RPMI8226 (cell line): ENCODE results near the gene ATCAY.
"Not testable (repeated sequence)": the region's sequence is repeated elsewhere in the genome, so short reads cannot be mapped to it uniquely, and the experiment has no call there.

ENCODE experiments used
- DNase-seq: peaks from one replicate; pipeline ENCODE4 v3.0.0-alpha.2; 2015

ATCAY gene

DNA sequence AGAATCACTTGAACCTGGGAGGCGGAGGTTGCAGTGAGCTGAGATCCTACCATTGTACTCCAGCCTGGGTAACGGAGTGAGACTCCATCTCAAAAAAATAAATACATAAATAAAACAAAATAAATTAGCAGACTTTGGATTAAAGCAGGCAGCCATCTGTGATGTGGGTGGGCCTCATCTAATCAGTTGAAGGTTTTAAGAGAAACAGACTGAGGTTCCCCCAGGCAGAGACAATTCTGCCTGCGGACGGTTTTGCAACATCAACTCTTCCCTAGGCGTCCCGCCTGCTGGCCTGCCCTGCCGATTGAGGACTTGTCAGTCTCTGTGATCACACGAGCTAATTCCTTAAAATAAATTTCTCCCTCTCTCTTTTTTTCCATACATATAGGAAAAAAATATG, 23.7 kb downstream of the ATCAY start:
- DNase-seq, result no peak

DNA sequence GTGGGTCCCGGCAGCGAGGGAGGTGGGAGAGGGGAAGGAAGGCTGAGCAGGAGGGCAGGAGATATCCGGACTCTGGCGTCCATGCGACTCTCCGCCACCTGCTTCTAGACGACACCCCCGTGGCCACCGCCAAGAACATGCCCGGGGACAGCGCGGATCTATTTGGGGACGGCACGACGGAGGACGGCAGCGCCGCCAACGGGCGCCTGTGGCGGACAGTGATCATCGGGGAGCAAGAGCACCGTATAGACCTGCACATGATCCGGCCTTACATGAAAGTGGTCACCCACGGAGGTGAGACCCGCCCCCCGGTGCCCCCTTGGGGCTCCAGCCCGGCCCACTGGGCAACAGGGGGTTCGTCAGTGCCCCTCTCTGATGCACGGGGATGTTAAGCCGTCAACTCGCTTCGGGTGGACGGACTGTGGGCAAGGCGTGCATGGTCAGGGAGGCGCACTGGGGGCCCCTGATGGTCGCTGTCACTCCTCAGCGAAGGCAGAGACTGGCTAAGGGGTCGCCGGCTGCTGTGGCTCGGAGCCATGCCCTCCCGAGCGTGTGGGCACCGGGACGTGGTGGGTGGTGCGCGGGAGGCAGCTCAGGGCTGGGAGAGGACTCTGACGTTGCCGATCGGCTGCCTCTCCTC, 27.3 kb downstream of the ATCAY start:
- no peak for DNase-seq

DNA sequence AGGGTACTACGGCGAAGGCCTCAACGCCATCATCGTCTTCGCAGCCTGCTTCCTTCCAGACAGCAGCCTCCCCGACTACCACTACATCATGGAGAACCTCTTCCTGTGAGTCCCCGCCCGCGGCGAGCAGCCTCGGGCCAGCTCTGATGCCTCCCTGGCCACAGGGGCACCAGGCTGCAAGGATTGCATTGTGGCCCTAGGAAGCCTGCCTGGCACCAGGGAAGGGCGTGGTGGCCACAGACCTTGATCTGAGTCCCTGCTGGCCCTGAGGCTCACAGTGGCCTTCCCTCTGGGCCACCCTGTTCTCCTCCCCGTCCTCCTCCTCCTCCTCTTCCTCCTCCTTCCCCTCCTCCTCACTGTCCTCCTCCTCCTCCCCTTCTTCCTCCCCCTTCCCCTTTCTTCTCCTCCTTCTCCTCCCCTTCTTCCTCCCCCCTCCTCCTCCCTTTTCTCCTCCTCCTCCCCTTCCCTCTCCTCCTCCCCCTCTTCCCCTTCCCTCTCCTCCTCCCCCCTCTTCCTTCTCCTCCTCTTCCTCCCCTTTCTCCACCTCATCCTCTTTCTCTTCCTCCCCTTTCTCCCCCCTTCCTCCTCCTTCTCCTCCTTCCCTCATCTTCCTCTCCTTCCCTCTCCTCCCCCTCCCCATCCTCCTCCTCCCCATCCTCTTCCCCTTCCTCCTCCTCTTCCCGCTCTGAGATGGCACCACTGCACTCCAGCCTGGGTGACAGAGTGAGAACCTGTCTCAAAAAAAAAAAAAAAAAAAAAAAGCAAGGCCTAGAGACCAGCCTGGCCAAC, 28.0 kb downstream of the ATCAY start:
- DNase-seq, result no peak

DNA sequence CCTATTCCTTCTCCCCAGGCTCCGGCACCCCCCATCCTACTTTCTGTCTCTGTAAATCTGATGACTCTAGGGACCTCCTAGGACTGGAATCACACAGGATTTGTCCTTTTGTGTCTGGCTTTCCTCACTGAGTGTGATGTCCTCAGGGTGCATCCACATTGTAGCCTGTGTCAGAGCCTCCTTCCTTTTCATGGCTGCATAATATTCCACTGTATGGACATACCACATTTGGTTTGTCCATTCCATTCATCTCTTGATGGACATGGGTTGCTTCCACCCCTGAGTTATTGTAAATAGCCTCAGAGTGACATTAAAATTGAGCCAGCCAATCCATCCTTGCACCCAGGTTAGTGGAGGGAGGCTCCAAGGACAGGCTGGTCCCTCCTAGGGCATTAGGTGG, 29.6 kb downstream of the ATCAY start:
- DNase-seq, result no peak

DNA sequence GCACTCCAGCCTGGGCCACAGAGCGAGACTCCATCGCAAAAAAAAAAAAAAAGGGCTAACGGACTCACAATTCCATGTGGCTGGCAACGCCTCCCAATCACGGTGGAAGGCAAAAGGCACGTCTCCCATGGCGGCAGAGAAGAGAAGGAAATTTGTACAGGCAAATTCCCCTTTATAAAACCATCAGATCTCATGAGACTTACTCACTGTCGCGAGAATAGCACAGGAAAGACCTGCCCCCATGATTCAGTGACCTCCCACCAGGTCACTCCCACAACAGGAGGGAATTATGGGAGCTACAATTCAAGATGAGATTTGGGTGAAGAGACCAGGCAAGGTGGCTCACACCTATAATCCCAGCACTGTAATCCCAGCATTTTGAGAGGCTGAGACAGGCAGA, 33.7 kb downstream of the ATCAY start:
- DNase-seq, result no peak

DNA sequence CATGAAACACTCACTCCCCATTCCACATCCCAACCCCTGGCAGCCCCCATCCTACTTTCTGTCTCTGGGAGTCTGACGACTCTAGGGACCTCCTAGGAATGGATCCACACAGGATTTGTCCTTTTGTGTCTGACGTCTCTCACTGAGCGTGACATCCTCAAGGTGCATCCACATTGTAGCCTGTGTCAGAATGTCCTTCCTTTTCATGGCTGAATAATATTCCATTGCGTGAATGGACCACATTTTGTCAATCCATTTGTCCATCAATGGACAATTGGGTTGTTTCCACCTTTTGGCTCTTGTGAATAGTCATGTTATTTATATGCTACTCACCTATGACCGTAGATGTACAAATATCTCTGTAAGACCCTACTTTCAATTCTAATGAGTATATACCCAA, 35.5 kb downstream of the ATCAY start:
- DNase-seq, result no peak

DNA sequence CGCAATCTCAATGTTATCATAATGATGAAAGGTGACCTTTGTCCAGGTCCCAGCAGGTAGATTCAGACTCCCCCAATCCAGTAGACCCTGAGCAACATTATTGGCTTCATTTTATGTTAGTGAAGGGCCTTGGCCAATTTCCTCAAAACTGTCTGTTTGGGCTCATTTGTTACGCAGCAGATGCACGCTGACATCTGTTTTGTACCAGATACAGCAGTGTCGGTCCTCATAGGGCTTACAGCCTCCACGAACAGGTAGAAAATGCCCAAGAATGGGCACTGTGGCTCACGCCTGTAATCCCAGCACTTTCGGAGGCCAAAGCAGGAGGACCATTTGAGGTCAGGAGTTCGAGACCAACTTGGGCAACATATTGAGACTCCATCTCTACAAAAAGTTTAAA, 39.3 kb downstream of the ATCAY start:
- no peak for DNase-seq

DNA sequence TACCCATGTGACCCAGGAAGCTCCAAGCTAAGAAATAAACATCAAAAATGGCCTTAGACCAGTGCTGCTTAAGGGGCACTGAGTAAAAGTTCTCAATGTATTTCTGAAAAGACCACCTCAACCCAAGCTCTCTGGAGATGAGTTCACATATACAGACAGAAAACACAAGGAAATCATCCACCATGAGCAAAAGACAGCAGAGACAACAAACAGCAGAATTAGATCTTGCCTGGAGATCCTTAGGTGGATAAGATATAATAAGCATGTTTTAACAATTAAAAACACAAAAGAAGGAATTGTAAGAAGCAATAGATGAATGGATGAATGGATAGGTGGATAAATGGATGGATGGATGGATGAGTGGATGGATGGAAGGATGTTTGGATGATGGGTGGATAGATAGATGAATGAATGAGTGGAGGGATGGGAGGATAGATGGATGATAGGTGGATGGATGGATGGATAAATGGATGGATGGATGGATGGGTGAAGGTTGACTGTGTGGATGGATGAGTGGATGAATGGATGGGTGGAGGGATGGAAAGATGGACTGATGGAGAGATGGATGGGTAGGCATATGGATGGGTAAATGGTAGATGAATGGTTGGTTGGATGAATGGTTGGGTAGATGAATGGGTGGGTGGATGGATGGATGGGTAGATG, 42.7 kb downstream of the ATCAY start:
- no peak for DNase-seq

DNA sequence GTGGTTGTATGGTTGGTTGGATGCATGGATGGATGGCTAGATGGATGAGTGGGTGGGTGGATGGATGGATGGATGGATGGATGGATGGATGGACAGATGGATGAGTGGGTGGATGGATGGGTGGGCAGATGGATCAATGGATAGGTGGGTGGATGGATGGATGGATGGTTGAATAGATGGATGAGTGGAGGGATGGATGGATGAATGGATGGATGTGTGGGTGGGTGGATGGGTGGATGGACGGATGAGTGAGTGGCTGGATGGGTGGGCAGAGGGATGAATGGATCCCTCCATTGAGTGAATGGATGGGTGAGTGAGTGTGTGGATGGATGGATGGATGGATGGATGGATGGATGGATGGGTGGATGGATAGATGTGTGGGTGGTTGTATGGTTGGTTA, 43.4 kb downstream of the ATCAY start:
- no peak for DNase-seq

DNA sequence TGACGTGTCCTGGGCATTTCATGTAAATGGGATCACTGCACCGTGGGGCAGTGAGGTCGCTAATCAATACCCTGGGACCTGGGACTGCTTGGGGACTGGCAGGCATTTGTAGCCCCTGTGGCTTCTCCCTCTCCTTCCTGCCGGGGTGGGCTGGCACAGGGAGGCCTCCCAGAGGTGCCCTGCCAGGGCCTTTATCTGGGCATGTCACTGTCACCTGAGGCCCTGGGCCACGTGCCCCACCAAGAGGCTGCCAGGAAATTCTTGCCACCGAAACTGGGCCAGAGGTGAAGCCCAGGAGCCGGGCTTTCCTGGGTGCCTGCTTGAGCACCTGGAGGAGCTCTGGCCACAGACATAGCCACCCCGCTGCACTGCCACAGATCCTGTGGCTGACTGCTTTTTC, 50.6 kb downstream of the ATCAY start:
- peak; percentile 72 for DNase-seq

DNA sequence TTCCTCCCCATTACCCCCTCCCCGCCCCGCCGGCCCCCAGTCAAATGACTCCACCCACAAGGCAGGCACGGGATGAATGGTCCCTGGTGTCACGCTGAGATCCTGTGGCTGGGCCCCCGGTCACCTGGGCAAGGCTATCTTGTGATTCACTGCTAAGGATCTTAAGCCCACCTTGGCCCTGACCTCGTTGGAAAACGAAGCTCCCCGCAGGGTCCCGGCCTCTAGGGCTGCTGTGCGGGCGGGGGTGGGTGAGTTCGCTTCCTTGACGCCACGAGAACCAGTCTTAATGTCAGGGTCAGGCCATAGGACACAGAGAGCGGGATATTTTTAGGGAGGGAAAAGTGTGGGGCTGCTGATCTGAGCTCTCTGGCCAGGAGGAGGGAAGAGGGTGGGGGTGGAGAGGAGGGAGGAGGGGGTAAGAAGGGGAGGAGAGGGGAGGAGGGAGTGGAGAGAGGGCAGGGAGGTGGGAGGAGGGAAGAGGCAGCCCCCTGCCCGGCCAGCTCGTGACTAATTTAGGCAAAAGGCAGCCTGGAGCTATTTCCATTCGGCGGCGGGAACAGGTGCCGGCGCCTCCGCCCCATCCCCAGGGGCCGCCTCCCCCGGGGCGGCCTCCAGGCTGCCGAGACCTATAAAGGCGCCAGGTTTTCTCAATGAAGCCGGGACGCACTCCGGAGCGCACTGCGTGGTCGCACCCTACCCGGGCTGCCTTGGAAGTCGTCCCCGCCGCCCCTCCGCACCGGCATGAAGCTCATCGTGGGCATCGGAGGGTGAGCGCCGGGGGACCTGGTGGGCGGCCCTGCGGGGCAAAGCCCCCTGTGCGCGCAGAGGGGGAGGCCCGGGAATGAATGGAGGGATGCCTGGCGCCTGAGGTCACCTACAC, 52.7 kb downstream of the ATCAY start, which contains the start of gene NMRK2:
Gene NMRK2, plus strand, starts transcription at position 139 of the 880 bp plus-strand sequence. Its CDS starts 603 bp downstream, at position 742.
- no peak for DNase-seq

DNA sequence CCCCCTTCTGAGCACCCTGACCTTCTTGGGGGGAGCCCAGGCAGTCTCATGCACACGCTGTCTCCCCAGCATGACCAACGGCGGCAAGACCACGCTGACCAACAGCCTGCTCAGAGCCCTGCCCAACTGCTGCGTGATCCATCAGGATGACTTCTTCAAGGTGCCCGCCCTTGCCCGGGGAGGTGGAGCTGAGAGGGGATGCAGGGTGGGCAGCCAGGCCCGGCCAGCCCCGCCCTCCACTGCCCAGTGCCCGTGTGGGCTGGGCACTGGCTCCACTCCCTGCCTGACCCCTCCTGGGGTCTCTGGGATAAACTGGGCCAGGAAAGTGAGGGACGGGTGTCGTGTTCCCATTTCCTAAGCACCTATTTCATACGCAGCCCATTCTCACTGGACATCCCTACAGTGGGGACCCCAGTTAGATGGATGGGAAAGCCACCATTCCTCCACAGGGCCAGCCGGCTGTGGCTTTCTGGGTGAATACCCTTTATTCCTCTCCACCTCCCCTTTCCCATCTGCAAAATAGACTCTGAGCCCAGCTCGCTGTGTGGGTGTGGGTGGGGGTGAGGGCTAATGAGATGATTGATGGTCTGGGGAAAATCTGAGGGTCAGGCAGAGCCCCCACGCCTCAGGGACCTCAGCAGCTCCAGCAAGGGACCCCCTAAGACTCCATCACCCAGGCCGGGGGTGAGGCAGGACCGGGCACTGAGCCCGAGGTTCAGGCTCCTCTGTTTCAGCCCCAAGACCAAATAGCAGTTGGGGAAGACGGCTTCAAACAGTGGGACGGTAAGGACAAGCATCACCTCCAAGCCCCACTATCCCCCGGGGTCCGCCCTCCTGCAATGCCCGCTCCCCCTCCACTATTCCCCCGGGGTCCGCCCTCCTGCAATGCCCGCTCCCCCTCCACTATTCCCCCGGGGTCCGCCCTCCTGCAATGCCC, 56.3 kb downstream of the ATCAY start:
- DNase-seq, result no peak

DNA sequence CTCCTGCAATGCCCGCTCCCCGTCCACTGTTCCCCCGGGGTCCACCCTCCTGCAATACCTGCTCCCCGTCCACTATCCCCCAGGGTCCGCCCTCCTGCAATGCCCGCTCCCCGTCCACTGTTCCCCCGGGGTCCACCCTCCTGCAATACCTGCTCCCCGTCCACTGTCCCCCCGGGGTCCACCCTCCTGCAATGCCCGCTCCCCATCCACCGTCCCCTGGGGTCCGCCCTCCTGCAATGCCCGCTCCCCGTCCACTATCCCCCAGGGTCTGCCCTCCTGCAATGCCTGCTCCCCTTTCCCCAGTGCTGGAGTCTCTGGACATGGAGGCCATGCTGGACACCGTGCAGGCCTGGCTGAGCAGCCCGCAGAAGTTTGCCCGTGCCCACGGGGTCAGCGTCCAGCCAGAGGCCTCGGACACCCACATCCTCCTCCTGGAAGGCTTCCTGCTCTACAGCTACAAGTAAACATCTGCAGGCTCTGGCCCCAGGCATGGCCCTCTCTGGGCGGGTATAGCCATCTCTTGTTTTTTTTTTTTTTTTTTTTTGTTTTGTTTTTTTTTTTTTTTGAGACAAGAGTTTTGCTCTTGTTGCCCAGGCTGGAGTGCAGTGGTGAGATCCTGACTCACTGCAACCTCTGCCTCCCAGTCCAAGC, 57.9 kb downstream of the ATCAY start:
- not testable (repeated sequence) for DNase-seq

DNA sequence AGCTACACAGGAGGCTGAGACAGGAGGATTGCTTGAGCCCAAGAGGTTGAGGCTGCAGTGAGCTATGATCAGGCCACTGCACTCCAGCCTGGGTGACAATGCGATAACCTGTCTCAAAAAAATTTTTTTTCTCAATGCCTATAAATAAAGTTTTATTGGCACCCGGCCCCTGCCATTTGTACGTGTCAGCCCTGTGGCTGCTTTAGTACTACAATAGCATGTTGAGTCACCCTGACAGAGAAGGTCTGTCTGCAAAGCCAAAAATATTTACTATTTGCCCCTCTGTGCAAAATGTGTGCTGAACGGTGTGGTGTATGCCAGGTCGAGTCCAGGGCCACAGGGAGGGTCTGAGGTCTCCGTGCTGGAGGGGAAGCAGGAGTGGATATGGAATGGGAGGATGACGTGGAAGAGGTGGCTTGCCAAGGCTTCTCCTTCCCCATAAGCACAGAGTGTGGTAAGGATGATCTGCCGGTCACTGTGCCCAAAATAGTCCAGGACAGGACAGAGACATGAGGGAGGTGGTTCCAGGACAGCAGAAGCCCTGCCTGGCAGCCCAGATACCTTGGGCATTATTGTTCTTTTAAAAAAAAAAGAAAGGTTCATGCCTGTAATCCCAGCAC, 62.4 kb downstream of the ATCAY start:
- DNase-seq, result no peak

DNA sequence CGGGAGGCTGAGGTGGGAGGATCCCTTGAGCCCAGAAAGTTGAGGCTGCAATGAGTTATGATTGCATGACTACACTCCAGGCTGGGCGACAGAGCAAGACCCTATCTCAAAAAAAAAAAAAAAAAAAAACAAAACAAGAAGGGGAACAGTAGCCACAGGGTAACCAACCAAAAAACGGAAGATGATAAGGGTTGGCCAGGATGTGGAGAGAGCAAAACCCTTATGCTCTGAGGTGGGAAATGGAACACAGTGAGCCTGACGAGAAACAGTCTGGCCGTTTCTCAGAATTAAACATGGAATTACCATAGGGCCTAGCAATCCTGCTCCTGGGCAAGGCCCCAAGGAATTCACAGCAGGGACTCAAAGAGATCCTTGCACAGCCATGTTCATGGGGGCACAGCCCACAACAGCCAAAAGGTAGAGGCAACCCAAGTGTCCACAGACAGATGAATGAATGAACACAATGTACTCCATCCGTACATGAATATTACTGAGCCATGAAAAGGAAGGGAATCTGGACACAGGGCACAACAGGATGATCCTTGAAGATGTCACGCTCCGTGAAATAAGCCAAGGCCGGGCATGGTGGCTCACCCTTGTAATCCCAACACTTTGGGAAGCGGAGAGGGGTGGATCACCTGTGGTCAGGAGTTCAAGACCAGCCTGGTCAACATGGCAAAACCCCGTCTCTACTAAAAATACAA, 63.7 kb downstream of the ATCAY start:
- no peak for DNase-seq

DNA sequence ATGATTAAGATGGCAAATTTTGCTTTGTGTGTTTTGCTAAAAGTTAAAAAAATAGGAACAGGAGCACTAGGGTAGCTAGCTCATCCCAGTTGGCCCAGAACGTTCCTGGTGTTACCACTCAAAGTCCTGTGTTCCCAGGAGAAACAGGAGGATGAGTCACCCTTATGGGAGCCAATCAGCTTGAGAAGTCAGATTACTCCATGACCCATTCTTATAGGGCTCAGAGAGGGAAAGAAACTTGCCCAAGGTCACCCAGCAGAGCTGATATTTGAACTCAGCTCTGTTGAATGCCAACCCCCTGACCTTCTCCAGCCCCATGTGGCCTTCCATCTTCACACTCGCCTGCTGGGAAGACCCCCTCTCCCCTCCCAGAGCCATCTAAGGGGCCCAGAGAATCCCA, 65.4 kb downstream of the ATCAY start:
- DNase-seq, result no peak

DNA sequence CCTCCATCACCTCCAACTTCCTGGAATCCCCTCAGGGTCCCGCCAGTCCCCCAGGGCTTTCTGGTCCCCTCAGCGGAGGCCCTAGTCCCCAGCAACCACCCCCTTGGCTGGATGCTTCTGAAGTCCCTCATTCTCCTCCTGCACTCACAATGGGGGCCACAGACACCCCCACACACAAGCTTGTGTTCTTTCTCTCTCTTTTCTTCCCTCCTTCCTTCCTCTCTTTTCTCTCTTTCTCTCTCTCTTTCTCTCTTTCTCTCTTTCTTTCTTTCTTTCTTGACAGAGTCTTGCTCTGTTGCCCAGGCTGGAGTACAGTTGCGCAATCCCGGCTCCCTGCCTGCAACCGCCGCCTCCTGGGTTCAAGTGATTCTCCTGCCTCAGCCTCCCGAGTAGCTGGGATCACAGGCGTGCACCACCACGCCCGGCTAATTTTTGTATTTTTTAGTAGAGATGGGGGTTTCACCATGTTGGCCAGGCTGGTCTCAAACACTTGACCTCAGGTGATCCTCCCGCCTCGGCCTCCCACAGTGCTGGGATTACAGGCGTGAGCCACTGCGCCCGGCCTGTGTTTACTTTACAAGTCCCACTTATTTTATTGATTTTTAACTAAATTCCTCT, 66.9 kb downstream of the ATCAY start:
- not testable (repeated sequence) for DNase-seq

DNA sequence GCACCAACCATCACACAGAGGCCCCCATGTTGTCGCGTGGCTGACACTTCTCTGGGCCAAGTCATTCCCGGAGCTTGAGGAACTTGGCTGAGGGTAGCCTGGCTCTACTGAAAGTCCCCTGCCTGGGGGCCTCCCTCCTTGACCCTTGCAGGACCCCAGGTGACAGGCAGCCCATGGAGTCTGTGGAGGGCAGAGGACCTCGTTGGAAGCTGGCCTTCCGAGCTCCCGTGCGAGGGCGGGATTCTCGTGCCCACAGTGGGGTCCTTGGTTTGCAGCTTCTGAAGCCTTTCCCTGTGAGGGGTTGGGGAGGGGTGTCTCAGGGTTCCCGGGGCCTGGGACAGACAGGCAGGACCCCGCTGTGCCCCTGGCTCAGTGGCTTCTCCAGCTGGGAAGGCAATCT, 68.8 kb downstream of the ATCAY start:
- DNase-seq, result no peak

DNA sequence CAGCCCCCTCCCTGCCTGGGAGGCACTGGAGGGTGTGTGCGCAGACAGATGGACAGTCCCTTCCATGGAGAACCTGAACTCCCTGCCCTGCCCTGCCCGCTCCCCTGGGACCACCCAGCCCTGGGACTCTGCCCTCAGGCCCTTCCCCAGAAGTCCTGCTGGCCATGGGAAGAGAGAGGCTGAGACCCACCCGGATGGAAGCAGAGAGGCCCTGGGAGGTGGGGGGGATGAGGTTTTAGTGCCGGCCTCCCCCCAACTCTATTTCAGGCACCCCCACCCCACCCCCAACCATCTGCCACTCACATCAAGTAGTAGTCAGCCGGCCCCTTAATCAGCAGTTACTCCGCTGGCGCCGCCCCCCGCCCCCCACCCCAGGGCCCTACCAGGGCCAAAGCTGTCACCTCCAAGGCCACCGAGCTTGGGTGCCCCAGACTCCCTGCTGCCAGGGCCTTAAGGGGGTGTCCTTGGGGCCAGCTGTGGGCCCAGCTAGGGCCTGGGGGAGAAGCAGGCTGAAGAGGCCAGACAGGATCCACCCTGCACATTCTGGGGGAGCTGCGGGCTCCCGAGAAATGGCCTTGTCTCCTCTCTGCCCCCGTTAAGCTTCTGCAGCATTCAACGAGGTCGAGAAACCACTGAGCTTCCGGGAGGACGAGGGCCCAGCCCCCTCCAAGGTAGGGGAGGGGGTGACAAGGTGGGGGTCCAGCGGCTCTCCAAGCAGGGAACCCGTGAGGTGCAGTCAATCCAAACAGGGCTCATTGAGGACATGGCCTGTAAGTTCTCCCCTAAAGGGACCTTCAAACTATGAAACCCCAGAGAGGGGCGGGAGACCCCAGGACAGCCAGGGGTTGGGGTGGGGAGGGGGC, 69.7 kb downstream of the ATCAY start:
- DNase-seq, result no peak
